ENCODE data around the gene BRD9.
"Not testable (repeated sequence)": the region's sequence is repeated elsewhere in the genome, so short reads cannot be mapped to it uniquely, and the experiment has no call there.

The BRD9 gene

DNA sequence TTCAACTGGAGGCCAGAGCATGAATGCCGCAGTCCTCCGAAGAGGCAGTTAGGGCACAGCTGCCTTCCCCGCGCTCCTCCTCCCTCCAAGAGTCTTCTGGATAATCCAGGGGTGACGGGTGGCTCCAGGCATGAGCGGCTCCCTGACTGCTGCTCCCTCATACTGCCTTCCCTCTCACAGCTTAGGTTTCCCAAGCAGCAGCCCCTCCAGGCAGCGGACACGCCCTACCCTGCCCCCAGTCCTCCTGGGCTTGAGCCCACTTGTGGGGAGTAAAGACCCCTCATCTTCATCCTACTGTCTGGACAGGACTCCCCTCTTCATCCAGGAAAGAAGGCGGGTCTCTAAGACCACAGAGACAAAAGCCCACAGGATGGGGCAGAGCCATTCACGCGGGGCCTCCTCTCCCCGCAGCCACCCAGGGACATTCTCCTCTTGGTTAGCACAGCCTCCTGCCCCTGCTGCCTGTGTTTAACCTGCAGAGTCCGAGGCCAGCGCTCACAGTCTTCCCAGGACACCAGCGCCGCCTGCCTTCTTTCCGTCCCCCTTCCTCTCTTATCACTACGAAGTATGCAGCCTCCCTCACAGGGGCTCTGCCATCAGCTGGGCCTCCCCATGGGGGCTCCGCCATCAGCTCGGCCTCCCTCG lies 47.4 kb downstream of the BRD9 start:
- not testable (repeated sequence) for DNase-seq (ENCODE audit: low read depth, low spot score)

DNA sequence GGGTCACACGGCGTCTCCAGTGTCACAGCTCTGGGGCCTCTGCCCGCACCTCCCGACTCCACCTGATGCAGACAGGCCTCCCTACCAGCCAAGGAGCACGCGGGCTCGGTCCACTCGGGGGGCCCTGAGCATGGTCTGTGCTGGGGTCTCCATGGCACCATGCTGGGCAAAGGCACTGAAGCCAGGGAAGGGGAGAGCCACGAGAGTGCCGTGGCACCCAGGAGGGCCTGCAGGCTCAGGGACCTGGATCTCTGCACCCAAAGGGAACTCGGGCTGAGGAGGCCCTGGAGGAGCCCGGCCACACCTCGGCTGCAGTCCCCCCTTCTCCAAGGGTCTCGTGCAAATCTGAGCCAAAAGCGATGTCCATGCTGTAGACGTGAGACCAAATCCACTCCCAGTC lies 48.2 kb downstream of the BRD9 start:
- not testable (repeated sequence) for DNase-seq (ENCODE audit: low read depth, low spot score)

GRCh38 chr5:843926-844325 lies 48.7 kb downstream of the BRD9 start:
- not testable (repeated sequence) for DNase-seq (ENCODE audit: low read depth, low spot score)

DNA sequence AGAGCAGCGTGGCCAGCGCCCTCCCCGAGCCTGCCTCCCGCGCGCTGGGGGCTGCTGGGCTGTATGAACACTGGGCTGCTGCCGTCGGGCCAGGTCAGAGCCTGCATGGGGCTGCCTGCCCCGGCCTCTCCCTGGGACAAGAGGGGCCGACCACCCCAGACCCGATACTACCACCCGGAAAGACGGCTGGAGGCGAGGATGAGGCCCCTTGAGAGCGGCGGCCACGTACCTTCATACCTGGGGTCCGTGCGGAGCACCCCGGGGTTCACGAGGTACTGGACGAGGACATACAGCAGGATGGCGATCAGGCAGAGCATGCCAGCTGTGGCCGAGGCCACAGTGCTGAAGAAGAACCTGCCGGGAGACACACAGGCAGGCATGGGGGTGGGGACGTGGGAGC lies 49.2 kb downstream of the BRD9 start:
- not testable (repeated sequence) for DNase-seq (ENCODE audit: low read depth, low spot score)

GRCh38 chr5:842402-843221 lies 50.0 kb downstream of the BRD9 start:
- not testable (repeated sequence) for DNase-seq (ENCODE audit: low read depth, low spot score)

DNA sequence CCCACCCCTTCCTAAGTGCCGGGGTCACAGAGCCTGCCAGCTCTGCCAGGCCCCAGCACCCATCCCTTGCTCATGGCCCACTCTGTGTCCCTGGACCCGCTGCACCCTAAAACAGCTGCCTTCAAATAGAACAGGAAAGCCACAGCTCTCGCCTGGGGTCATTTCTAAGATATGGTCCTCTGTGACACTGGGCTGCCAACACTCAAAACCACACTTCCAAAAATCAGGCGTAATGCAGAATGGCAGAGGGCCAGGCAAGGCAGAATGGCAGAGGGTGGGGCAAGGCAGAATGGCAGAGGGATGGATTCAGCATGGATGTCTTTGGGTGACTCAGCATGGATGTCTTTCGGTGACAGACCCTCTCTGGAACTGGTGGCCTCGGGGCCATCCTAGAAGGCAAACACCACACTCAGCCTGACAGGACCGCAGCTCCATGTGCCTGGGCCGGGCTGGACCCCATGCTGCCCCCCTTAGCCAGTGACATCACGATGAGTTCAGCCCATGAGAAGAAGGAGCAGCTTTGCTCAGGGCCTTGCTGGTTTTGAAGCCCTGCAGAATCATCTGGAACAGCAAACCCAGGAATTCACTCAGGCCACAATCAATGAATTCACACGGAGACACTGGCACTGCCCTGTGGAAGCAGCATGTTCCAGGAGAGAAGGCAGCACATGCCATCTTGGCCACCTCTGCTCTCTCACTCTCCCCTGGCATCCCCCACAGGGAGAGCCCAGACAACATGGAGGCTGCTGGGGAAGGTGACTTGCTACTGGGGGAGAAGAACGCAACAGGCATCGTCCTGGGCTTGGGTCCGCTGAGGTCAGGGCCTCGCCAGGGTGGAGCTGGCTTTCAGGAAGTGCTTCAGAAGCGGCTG lies 50.8 kb downstream of the BRD9 start:
- not testable (repeated sequence) for DNase-seq (ENCODE audit: low read depth, low spot score)

DNA sequence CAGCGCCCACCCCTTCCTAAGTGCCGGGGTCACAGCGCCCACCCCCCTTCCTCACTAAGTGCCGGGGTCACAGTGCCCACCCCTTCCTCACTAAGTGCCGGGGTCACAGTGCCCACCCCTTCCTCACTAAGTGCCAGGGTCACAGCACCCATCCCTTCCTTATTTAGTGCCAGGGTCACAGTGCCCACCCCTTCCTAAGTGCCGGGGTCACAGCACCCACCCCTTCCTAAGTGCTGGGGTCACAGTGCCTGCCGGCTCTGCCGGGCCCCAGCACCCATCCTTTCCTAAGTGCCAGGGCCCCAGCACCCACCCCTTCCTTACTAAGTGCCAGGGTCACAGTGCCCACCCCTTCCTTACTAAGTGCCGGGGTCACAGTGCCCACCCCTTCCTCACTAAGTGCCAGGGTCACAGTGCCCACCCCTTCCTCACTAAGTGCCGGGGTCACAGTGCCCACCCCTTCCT lies 51.6 kb downstream of the BRD9 start:
- DNase-seq (ENCODE audit: low read depth, low spot score), result not testable (repeated sequence)

DNA sequence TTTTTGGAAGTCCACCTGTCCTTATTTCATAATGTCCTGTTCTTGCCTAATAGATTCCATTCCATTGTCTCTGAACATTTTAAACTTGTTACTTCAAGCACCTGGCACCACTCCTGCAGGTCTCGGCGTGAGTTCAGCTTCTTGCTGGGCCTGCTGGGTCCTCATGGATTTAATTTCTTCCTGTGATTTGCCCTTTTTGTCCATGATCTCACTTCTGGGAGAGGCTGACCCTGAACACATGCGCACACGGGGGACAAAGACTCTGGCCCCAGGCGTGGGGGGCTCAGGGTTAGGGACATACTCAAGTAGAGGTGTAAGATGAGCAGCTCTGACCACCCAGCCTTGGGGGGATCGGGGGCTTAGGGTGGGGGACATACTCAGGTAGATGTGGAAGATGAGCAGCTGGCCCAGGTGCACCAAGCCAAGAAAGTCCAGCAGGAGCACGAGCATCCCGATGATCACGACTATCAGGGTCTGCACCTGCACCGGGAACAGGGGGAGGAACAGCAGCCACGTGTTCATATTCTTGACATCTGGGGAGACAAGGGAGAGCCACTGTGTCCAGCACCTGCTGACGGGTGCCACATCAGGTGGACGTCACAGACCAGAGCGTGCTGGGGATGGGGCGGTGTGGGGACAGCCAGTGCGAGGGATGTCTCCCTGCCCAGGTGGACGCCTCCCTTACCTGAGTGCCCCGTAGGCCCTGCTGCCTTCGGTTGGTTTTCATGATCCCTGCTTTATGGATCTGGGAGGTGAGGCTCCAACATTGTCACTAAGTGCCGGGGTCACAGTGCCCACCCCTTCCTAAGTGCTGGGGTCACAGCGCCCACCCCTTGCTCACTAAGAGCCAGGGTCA lies 52.3 kb downstream of the BRD9 start:
- not testable (repeated sequence) for DNase-seq (ENCODE audit: low read depth, low spot score)

DNA sequence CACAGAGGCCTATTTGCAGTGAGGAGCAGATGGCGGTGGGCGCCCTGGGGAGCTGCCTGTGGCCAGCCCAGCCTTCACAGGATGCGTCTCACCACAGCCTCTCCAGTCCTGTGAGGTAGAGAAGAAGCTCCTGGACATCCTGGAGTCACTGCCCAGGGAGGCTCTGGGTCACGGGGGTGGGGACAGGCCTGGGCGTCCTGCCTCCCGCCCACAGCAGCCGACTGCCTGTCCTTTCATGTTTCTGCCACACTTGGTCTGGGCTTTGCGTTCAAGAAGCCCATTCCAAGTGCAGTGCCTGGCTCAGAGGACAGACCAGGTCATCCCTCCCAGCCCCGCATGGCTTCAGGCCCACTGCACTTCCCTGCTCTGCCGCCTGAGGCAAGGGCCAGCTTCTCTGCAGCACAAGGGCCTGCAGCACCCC lies 54.2 kb downstream of the BRD9 start:
- not testable (repeated sequence) for DNase-seq (ENCODE audit: low read depth, low spot score)

DNA sequence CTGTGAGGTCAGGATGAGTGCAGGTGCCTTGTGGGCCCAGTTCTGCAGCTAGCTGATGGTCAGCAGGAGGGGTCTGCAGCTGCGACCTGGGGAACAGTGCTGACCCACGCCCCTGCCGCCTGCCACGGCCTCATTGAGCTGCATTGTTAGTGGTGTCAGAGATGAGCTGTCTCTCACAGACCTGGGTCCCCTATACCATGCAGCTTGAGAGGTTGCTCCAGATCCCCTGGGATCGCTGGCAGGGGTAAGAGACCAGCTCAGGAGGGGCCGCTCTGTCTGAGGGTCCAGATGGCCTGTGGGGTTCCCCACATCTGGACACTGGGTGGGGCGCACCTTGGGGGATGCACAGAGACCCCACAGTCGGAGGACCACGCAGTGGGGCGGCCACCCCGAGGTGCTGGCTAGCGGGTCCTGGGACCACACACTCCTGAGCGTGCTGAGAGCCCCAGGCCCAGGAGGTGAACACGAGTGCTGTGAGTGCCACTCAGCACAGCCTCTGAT lies 54.9 kb downstream of the BRD9 start:
- DNase-seq (ENCODE audit: low read depth, low spot score), result not testable (repeated sequence)

- DNase-seq (ENCODE audit: low read depth, low spot score), result not testable (repeated sequence)
Observed at GRCh38 chr5:835933-836612, 56.5 kb downstream of the BRD9 start.

DNA sequence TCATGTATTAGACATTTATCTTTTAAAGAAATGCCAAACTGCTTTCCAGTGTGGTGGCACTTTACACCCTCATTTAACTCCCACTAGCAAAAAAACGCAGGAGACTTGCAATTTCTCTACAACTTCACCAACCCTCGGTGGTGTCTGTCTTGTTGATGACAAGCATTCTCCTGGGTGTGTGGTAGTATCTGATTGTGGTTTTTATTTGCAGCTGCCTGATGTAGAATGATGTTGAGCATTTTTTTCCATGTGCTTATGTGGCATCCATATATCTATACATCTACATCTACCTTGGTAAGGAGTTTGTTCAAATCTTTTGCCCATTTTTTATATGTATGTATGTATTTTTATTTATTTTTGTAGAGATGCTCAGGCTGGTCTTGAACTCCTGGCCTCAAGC lies 58.6 kb downstream of the BRD9 start:
- DNase-seq (ENCODE audit: low read depth, low spot score), result not testable (repeated sequence)

DNA sequence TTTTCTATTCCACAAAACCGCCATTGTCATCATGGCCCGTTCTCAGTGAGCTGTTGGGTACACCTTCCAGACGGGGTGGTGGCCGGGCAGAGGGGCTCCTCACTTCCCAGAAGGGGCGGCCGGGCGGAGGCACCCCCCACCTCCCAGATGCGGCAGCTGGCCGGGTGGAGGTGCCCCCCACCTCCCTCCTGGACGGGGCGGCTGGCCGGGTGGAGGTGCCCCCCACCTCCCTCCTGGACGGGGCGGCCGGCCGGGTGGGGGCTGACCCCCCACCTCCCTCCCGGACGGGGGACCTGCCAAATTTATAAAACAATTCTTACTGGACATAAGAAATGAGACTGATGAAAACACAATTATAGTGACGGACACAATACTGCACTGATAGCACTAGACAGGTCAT lies 64.4 kb downstream of the BRD9 start:
- not testable (repeated sequence) for DNase-seq (ENCODE audit: low read depth, low spot score)

DNA sequence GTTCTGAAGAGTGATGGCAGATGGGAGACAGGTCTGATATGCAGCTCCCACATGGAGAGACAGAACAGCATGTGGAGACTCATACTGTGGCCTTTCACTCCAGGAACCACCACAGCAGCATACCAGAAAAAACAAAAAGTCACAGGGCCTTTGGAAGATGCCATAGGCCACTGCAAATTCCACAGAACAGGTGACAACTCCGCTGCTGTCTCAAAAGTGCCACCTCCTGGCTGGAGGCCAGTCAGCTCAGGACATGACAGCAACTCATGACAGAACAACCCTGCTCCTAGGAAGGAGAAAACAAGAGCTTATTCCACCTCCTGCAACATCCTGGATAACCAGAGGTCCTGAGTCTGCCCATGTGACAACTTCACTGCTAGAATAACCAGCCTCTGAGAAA lies 67.1 kb downstream of the BRD9 start:
- not testable (repeated sequence) for DNase-seq (ENCODE audit: low read depth, low spot score)

GRCh38 chr5:821504-821903 lies 71.1 kb downstream of the BRD9 start:
- DNase-seq (ENCODE audit: low read depth, low spot score), result no peak

DNA sequence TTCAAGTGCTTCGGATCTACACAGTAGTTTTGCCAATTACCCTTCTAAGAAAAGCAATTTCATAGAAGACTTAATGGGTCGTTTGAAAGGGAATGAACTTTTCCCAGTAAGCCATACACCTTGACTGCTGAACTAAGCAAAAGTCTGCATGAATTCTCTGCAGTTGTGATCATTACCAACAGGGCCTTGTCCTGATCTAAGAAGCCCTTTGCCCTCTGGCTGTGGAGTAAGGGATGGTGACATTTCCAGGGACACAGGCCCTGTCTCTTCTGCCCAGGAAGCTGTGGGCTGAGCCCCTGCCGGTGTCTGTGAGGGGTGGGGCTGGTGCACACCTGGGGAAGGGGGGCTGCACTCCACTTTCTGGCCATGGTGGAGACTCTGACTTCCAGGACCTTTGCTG lies 72.4 kb downstream of the BRD9 start:
- DNase-seq (ENCODE audit: low read depth, low spot score), result no peak

DNA sequence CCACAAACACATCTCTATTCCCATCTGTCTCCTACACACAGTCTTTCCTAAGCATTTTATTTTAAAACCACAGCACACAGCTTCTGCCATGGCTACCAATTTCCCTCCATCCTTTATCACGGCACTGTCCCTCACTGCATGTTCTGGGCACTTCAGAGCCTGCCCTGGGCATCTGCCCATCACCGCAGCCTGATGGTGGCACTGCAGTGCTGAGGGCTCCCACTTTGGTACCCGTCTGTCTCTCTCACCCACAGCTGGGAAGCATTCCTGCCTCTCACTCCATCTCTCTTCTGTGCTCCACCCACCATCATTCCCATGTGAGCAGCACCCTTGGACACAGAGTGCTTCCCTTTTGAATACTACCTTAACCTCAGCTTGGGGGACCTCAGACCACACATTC lies 73.5 kb downstream of the BRD9 start:
- no peak for DNase-seq (ENCODE audit: low read depth, low spot score)

DNA sequence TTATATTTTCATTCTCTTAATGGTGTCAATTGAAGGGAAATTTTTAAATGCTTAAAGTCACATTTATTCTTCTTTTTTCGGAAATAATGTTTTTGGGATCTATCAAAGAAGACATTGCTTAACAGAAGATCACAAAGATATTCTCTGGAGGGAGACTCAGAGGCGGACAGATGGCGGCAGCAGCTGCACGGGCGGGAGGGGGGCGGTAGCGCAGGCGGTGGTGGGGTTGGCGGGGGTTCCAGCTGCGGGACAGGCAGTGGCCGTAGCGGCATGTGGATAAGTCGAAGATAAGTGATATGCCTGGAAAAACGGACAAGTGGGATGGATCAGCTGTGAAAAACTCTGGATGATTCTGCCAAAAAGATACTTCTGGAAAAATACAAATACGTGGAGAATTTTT lies 76.4 kb downstream of the BRD9 start:
- DNase-seq (ENCODE audit: low read depth, low spot score), result no peak

DNA sequence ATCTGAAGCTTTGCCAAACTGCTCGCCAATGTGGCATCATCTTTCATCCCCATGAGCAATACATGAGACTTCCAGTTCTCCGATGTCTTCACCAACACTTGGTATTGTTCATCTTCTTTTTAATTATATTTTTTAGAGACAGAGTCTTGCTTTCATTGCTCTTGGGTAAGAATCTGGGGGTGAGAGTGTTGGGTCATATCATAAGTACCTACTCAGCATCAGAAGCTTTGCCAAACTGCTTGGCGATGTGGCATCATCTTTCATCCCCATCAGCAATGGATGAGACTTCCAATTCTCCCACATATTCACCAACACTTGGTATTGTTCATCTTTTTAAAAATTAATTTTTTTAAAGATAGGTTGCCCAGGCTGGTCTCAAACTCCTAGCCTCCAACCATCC lies 77.2 kb downstream of the BRD9 start:
- no peak for DNase-seq (ENCODE audit: low read depth, low spot score)
